DMS153 treated with DMSO at 0.1 percent for 48 hours (cell line): ENCODE data around the gene ZNF180.
"Not testable (repeated sequence)": the region's sequence is repeated elsewhere in the genome, so short reads cannot be mapped to it uniquely, and the experiment has no call there.

ENCODE experiments used
- DNase-seq: peaks from one replicate; lab custom pipeline; 2025; ENCODE audit not compliant: unreplicated experiment; lab: John Stamatoyannopoulos, UW

ZNF180 gene

DNA sequence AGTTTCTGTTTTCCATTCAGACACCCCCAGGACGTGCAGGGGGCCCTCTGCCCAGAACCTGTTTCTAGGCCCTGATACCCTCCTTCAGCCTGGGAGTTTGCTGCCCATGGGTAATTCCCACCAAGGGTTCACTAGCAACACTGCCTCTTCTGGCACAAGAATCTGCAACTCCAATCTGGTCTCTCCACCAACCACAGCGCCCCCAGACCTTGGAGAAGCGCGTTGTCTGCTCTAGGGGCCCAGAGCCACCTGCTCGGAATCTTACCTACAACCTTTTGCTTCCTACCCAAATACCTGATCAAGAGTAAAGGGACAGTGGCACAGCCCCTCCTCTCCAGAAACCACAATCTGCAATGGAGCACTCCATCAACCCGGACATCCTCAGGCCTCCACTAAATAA lies 763 bp downstream of the ZNF180 start:
- DNase-seq, result no peak

DNA sequence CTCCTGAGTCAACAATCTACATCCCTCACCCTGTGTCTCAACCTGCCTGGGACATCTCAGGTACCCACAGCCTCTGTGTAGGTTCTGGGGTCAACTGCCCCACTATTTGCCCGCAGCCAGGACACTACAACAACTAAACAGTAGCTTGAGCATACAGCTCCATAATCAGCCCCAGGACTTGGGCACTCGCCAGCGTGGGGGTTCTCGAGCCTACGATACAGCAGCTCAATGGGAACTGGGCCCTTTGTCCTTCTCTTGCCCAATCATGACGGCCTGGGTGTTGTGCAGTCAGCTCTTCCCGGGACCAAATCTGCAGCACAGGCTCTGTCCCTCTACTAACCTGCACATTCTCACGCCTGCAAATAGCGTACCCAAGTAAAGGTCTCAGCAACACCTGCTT lies 1.3 kb downstream of the ZNF180 start:
- no peak for DNase-seq

GRCh38 chr19:44496711-44497110 lies 3.6 kb downstream of the ZNF180 start:
- no peak for DNase-seq

- peak; percentile 45 for DNase-seq
Observed at GRCh38 chr19:44476559-44477408, 23.5 kb downstream of the ZNF180 start.

GRCh38 chr19:44468730-44469129 lies 31.6 kb downstream of the ZNF180 start:
- DNase-seq, result not testable (repeated sequence)

- not testable (repeated sequence) for DNase-seq
Observed at GRCh38 chr19:44462600-44463286, 37.6 kb downstream of the ZNF180 start.

DNA sequence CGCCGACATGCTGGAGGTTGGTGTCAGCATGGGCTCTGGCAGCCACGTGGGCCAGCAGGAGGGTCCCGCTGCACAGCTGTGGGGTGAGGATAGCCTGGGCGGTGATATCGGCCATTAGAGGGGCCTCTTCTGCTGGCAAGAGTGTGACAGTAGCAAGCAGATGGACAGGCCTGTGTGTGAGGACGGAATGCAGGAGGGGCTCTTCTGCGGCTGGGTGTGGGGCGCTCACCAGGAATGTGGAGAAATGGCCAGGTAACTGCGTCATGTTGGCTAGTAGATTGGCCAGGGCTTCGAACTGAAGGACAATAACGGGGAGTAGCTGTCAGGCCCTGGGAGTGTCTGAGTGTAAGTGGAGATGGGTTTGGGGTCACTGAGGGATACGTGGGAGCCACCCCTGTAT lies 44.3 kb downstream of the ZNF180 start:
- DNase-seq, result not testable (repeated sequence)

GRCh38 chr19:44455100-44455499 lies 45.2 kb downstream of the ZNF180 start:
- no peak for DNase-seq

DNA sequence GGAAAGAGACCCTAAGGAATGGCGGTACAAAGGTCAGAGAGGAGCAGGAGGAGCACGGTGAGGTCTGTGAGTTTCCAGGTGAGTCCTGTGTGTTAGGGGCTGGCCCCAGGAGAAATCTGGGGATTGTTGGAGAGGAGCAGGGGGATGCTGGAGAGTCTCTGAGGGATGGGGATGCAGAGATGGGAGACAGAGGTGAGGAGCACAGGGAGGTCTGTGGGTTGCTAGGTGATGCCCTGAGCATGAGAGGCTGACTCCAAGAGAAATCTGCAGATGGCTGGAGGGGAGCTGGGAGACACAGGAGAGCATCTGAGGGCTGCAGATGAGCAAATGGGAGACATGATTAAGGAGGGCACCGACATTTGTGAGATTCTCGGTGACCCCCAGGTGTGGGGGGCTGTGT lies 48.0 kb downstream of the ZNF180 start:
- DNase-seq, result no peak

- DNase-seq, result no peak
Observed at GRCh38 chr19:44451687-44452086, 48.6 kb downstream of the ZNF180 start.

GRCh38 chr19:44447916-44448674 lies 52.2 kb downstream of the ZNF180 start, which contains the start of gene ZNF229:
Gene ZNF229, minus strand, starts transcription at chr19:44448472. Its CDS starts 5,625 bp downstream, at chr19:44442847.
- DNase-seq, result no peak

GRCh38 chr19:44438441-44438840 lies 61.9 kb downstream of the ZNF180 start:
- no peak for DNase-seq

GRCh38 chr19:44435441-44435840 lies 64.9 kb downstream of the ZNF180 start:
- no peak for DNase-seq

DNA sequence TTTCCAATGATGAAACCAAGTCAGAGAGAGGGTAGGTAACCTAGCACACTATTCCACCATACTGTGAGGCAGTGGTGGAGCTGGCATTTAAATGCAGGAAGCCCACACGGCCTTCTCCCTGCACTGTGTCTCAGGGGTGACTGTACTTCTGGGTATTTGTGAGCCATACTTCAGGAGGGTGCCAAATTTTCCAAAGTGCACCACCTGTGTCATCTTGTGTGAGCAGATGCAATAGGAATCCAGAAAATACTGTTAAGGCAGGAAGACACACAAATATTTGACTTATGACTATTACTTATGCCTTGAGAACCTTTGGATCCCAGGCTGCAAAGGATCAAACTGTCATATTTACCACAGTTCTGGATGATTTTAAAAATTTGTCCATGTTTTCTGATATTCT lies 69.4 kb downstream of the ZNF180 start:
- no peak for DNase-seq
